ENCODE measurements around the gene MRPS2.

The MRPS2 gene

DNA sequence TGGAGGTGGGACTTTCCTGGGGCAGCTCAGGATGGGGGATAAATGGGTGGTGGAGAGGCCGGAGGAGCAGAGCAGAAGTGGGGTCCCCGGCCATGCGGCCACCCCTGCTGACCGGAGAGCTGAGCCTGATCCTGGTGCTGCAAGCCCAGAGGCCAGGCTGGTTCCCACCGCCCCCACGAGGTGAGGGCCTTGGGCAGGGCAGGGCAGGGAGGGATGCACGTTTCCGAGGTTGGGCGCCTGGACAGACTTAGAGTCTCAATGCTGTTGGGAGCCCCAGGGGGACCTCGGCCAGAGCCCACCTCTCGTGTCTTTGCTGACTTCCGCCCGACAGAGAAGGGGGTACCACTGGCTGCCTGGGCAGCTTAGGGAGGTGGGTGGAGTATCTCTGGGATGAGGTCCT lies 51.0 kb downstream of the MRPS2 start:
- in situ Hi-C loops (cut with HindIII; ENCODE audit: low sequenced_read_pairs): no loop called here

DNA sequence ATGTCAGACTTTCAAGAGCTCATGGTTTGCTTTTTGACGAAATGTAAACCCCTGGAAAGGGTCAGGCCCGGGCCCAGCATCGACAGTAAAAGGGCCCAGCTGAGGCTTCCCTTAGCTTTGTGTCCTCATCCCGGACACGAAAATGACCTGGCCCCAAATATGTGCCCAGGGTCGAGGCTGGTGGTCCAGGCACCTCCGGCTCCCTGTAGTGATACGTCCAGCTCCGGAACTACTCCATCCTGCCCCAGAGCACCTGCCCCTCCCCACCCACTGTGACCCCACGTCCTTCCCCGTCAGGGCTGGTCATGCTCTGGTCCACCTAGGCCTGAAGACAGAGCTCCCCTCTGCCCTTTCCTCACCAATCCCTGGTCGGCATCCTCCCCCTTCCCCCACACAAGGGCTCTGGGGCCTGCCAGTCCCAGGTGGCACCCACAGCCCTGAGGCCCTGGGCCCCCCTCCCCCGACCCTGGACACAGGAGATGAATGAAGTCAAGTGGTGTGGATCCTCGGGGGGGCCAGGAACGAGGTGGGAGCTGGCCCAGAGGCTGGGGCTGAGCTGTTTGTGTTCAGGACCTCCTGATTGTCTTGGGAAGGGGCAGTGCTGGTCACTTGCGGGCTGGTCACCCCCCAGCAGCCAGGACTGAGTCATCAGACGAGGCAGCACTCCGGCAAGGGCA lies 51.7 kb downstream of the MRPS2 start:
- in situ Hi-C loops (cut with HindIII; ENCODE audit: low sequenced_read_pairs): no loop called here

DNA sequence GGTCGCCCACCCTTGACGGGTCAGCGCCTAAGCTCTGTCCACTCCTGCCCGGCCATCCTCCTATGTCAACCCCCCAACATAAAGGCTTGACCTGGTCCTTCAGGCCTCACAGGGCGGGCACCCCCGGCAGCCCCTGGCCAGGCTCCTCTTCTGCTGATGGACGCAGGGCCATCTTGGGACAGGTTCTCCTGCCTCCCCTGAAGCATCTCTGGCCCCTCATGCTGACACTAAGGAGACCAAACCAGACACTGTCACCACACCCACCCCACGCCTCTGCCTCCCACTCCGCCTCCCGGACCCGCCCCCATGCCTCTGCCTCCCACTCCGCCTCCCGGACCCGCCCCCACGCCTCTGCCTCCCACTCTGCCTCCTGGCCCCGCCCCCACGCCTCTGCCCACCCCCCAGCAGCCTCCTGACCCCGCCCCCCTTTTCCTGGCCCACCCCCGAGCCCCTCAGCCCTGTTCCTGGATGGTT lies 52.3 kb downstream of the MRPS2 start:
- in situ Hi-C loops (cut with HindIII; ENCODE audit: low sequenced_read_pairs): no loop called here
